Tongue (tissue), 2 donors: ENCODE results near the gene CLCA4. TPM values are rescaled to one million over a fixed set of nuclear protein-coding genes. Genes with fewer than 3 reads are reported as not detected.

Experiments
- DNase-seq: peaks from one replicate; pipeline ENCODE4 v3.0.0-alpha.2; 2015
- total RNA-seq: library from RNA; depleted of rRNA; stranded (reverse); fragments of >200 nt; gene quantifications from one replicate; pipeline ENCODE4 v1.2.3, GENCODE V29; 2014

CLCA4 gene
- total RNA-seq, 1 donor from 2014 or later = 1.7 TPM

DNA sequence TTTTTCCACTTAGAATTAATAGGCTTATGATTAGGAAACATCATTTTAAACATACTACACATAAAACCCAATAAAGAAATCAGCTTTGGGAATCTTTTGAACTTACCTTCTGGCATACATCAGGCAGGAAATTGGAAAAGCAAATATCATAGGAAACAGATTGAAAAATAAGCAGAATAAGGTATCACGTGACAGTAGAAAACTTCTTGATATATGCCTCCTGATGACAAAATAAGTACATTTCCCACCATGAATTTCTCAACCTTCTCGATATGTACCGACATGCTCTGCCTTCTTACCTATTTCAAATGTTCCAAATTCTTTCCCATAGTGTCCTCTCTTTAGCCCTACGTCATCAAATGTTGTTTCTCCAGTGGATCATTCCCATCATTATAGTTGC is 72.4 kb downstream of the CLCA4 start:
- no peak for DNase-seq

DNA sequence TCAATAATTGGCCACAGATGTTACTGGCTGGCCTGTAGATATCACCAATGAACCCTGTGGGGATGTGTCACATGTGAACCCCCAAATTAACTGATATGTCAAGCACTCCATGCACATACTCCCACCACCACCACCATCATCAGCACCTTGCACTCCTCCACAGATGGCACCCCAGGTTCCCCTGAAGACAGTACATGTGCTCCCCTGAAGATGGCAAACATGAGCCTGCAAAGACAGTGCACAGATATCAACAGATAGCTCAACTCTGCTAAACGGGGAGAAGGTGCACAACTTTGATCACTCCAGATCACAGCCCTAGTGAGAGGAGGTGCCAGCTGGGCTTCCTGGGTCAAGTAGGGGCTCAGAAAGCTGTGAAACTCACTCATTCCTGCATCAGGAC is 74.4 kb downstream of the CLCA4 start:
- DNase-seq = no peak

Other genes starting within 250 kb of the CLCA4 start
- 48.7 TPM for gene ODF2L, start 150.8 kb upstream of the CLCA4 start, total RNA-seq
- gene CLCA2, start 122.9 kb upstream of the CLCA4 start, total RNA-seq = 12.7 TPM
- gene CLCA1, start 78.2 kb upstream of the CLCA4 start, total RNA-seq = not detected
- gene SH3GLB1, start 157.5 kb downstream of the CLCA4 start, total RNA-seq = 119 TPM